Astrocyte (in vitro differentiated cells and primary cell): ENCODE results near the gene KDM4B.

Experiments used
- EZH2 ChIP-seq: IDR thresholded peaks from 2 replicates; pipeline ENCODE4 v1.6.1; 2012; ENCODE audit warnings: mild to moderate bottlenecking, low read length, inconsistent platforms; ENCODE audit not compliant: insufficient read depth
- TF ChIP-seq, protein P1 (sequence below): IDR thresholded peaks from 2 replicates; pipeline ENCODE4 v1.5.1; 2011; ENCODE audit warnings: low read depth, mild to moderate bottlenecking, inconsistent platforms, low read length, moderate library complexity; ENCODE audit not compliant: insufficient read depth

DNA sequence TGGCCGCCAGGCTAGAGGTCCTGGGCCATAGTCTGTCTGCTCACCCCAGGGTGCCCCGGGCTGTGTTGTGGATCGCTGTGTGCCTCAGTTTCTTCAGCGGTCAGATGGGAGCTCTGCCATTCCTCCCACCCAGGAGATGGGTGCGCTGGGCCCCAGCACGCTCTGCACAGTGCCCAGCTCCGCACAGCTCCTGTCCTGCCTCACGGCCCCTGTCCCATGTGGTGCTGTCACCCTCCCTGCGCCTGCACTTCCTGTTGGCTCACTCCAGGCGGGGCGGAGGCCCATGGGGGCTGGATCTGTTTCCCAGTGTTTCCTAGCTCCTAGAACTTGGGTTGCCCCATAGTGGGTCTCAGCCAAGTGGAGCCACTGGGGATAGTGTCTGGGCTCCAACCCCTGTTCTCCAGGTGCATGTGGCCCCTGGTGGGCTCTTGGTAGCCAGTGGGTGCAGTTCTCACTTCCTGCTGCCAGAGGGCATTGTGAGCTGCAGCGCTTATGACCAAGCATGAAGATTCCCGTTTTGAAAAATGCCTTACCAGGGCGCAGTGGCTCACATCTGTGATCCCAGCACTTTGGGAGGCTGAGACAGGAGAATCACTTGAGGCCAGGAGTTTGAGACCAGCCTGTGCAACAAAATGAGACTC, 69.8 kb downstream of the KDM4B start:
- TF ChIP-seq EZH2, result no peak
- TF ChIP-seq, protein P1, sequence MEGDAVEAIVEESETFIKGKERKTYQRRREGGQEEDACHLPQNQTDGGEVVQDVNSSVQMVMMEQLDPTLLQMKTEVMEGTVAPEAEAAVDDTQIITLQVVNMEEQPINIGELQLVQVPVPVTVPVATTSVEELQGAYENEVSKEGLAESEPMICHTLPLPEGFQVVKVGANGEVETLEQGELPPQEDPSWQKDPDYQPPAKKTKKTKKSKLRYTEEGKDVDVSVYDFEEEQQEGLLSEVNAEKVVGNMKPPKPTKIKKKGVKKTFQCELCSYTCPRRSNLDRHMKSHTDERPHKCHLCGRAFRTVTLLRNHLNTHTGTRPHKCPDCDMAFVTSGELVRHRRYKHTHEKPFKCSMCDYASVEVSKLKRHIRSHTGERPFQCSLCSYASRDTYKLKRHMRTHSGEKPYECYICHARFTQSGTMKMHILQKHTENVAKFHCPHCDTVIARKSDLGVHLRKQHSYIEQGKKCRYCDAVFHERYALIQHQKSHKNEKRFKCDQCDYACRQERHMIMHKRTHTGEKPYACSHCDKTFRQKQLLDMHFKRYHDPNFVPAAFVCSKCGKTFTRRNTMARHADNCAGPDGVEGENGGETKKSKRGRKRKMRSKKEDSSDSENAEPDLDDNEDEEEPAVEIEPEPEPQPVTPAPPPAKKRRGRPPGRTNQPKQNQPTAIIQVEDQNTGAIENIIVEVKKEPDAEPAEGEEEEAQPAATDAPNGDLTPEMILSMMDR, result peak; percentile 45
